Transverse colon (tissue), 4 donors: ENCODE results near the gene PTPRD.

Source experiments
- CTCF ChIP-seq, 5 experiments: fragments of 200-600 bp in 3 of 5; fragments of 450-650 bp in 2 of 5; sonication (generic) in 3 of 5; IDR thresholded peaks; 1 replicate in 2 of 5; 2 replicates in 3 of 5; pipeline ENCODE4 v1.5.1; 2016 to 2017; ENCODE audit warnings: antibody characterized with exemption in 5 of 5, inconsistent platforms in 3 of 5, mild to moderate bottlenecking in 2 of 5, moderate library complexity in 1 of 5
- EP300 ChIP-seq: sonication (generic); formaldehyde crosslinking; IDR thresholded peaks from one replicate; pipeline ENCODE4 v1.6.1; 2017; ENCODE audit warnings: antibody characterized with exemption, low read depth
- POLR2A ChIP-seq: fragments of 450-650 bp; IDR thresholded peaks from one replicate; pipeline ENCODE4 v1.6.1; 2016; ENCODE audit warnings: antibody characterized with exemption, mild to moderate bottlenecking, moderate library complexity
- POLR2AphosphoS5 ChIP-seq, 3 donors: sonication (generic); formaldehyde crosslinking; IDR thresholded peaks; one replicate each; pipeline ENCODE4 v1.6.1; 2016; ENCODE audit warnings: antibody characterized with exemption in 3 of 3

GRCh38 chr9:8599937-8600336, 2012.9 kb downstream of the PTPRD start:
- TF ChIP-seq CTCF (IDR thresholded peaks at IDR 0.05), result no peak
- TF ChIP-seq EP300, result no peak
- no peak for TF ChIP-seq POLR2AphosphoS5 (IDR thresholded peaks at IDR 0.05)
- TF ChIP-seq POLR2A, result no peak
